Body of pancreas (tissue), 4 donors: ENCODE measurements around the gene MACF1. TPM values are rescaled to one million over a fixed set of nuclear protein-coding genes. Genes with fewer than 3 reads are reported as not detected.
"Not testable (repeated sequence)": the region's sequence is repeated elsewhere in the genome, so short reads cannot be mapped to it uniquely, and the experiment has no call there.

Experiments
- ATAC-seq: fragments of 150-250 bp; one replicate; pipeline ENCODE4 v1.9.1; 2016
- DNase-seq, 4 donors: peaks; one replicate each; pipeline ENCODE4 v3.0.0-alpha.2; 2019
- H3K27ac ChIP-seq, 4 donors: fragments of 200-600 bp; sonication (generic); 1 replicate in 3 of 4; 2 replicates in 1 of 4; pipeline versions ENCODE4 v1.5.1 to v1.6.1; 2016 to 2019; ENCODE audit warnings: mild to moderate bottlenecking in 1 of 4, mixed read lengths in 1 of 4, moderate library complexity in 1 of 4
- H3K27me3 ChIP-seq, 2 donors: fragments of 200-600 bp; sonication (generic); one replicate each; pipeline ENCODE4 v1.6.0; 2016; ENCODE audit warnings: mild to moderate bottlenecking in 1 of 2
- H3K36me3 ChIP-seq, 2 donors: fragments of 200-600 bp; sonication (generic); replicated peaks in 1 of 2; 2 replicates each; pipeline ENCODE4 v1.5.1; 2016; ENCODE audit warnings: low read depth in 2 of 2; ENCODE audit not compliant: insufficient read depth in 1 of 2
- H3K4me1 ChIP-seq: fragments of 200-600 bp; sonication (generic); one replicate; pipeline ENCODE4 v1.6.0; 2016
- H3K4me3 ChIP-seq, 2 donors: fragments of 200-600 bp; sonication (generic); 1 replicate in 1 of 2; 2 replicates in 1 of 2; pipeline ENCODE4 v1.5.1; 2016 to 2019
- H3K9me3 ChIP-seq, 3 donors: fragments of 200-600 bp; sonication (generic); 1 replicate in 2 of 3; 2 replicates in 1 of 3; pipeline ENCODE4 v1.5.1; 2016
- POLR2A ChIP-seq, 3 donors: fragments of 450-650 bp; IDR thresholded peaks; one replicate each; pipeline ENCODE4 v1.6.1; 2016; ENCODE audit warnings: antibody characterized with exemption in 3 of 3, mild to moderate bottlenecking in 2 of 3
- WGBS, 2 donors: methylation state at CpG; one replicate each; pipeline ENCODE4 v1.1.5; 2017; 5-methylcytosine and 5-hydroxymethylcytosine counted together
- intact Hi-C: fragments of 100-400 bp; cut with DNase I; formaldehyde crosslinking; loops from one replicate; pipeline ENCODE4 v1.15.1; 2023
- total RNA-seq, 2 donors: library from RNA; depleted of rRNA; stranded (reverse); fragments of >200 nt; gene quantifications; one replicate each; pipeline ENCODE4 v1.1.0, GENCODE V29; 2016
- TF ChIP-seq, protein P1 (sequence below), 7 experiments: fragments of 450-650 bp in 4 of 7; fragments of 200-600 bp in 3 of 7; sonication (generic) in 3 of 7; IDR thresholded peaks; one replicate each; pipeline ENCODE4 v1.5.1; 2016 to 2019; ENCODE audit warnings: antibody characterized with exemption in 7 of 7

The MACF1 gene
- total RNA-seq, 2 donors from 2014 or later: 144 to 190 TPM

GRCh38 chr1:39497585-39497984, 293.1 kb downstream of the MACF1 start:
- H3K9me3 ChIP-seq: no peaks in the 10 kb centered on the region
- no peak for ATAC-seq
- H3K27ac ChIP-seq: no peak overlapping the region
- H3K4me1 ChIP-seq: peaks cover 7% of the 10 kb centered on the region
- DNase-seq: no peak
- intact Hi-C loops: no loop called here
- H3K27me3 ChIP-seq: no peaks in the 10 kb centered on the region
- no peak for TF ChIP-seq POLR2A (IDR thresholded peaks at IDR 0.05)
- TF ChIP-seq, protein P1, sequence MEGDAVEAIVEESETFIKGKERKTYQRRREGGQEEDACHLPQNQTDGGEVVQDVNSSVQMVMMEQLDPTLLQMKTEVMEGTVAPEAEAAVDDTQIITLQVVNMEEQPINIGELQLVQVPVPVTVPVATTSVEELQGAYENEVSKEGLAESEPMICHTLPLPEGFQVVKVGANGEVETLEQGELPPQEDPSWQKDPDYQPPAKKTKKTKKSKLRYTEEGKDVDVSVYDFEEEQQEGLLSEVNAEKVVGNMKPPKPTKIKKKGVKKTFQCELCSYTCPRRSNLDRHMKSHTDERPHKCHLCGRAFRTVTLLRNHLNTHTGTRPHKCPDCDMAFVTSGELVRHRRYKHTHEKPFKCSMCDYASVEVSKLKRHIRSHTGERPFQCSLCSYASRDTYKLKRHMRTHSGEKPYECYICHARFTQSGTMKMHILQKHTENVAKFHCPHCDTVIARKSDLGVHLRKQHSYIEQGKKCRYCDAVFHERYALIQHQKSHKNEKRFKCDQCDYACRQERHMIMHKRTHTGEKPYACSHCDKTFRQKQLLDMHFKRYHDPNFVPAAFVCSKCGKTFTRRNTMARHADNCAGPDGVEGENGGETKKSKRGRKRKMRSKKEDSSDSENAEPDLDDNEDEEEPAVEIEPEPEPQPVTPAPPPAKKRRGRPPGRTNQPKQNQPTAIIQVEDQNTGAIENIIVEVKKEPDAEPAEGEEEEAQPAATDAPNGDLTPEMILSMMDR (IDR thresholded peaks at IDR 0.05): no peak
- no peak overlapping the region for H3K4me3 ChIP-seq
- WGBS, 2 donors: 54 to 100% methylated on average over 1 to 4 of the region's 5 CpGs
- no peaks in the 10 kb centered on the region for H3K36me3 ChIP-seq

- ATAC-seq, H3K27ac ChIP-seq, DNase-seq, H3K4me3 ChIP-seq, H3K9me3 ChIP-seq, H3K4me1 ChIP-seq, intact Hi-C loops, H3K27me3 ChIP-seq, H3K36me3 ChIP-seq: not testable (repeated sequence)
- 85 to 90% methylated on average over 4 to 9 of the region's 9 CpGs for WGBS, 2 donors
Measured at GRCh38 chr1:39498096-39498710, 293.7 kb downstream of the MACF1 start.

- H3K27ac ChIP-seq, DNase-seq: not testable (repeated sequence)
- WGBS, 2 donors: 82% methylated on average over 7 of the region's 15 CpGs; no CpG with 5 or more reads in 1 of the 2 donors
Measured at GRCh38 chr1:39498821-39499220, 294.3 kb downstream of the MACF1 start.

GRCh38 chr1:39499668-39500067, 295.2 kb downstream of the MACF1 start:
- no peaks in the 10 kb centered on the region for H3K9me3 ChIP-seq
- no peak for ATAC-seq
- H3K27me3 ChIP-seq: no peaks in the 10 kb centered on the region
- 71% methylated on average over 5 of the region's 5 CpGs; no CpG with 5 or more reads in 1 of the 2 donors for WGBS, 2 donors
- H3K27ac ChIP-seq: no peak overlapping the region
- H3K4me1 ChIP-seq: peaks cover 7% of the 10 kb centered on the region
- no peak overlapping the region for H3K4me3 ChIP-seq
- intact Hi-C loops: no loop called here
- no peak for TF ChIP-seq POLR2A (IDR thresholded peaks at IDR 0.05)
- TF ChIP-seq, protein P1 (IDR thresholded peaks at IDR 0.05): no peak
- no peaks in the 10 kb centered on the region for H3K36me3 ChIP-seq
- peak in 2 of 4 donors; percentile 25 to 28 for DNase-seq

More at GRCh38 chr1:39498821-39499220, 294.3 kb downstream of the MACF1 start:
- ATAC-seq, H3K36me3 ChIP-seq, H3K27me3 ChIP-seq, H3K4me1 ChIP-seq, H3K9me3 ChIP-seq, intact Hi-C loops, H3K4me3 ChIP-seq: not testable (repeated sequence)

- H3K27me3 ChIP-seq: no peaks in the 10 kb centered on the region
- intact Hi-C loops: no loop called here
- no peaks in the 10 kb centered on the region for H3K9me3 ChIP-seq
- no peak overlapping the region for H3K27ac ChIP-seq
- ATAC-seq: no peak
- DNase-seq: no peak
- TF ChIP-seq POLR2A (IDR thresholded peaks at IDR 0.05): no peak
- TF ChIP-seq, protein P1 (IDR thresholded peaks at IDR 0.05): no peak
- no peaks in the 10 kb centered on the region for H3K36me3 ChIP-seq
- H3K4me3 ChIP-seq: no peak overlapping the region
- WGBS, 2 donors: 83 to 86% methylated on average over 4 of the region's 4 CpGs
- peaks cover 7% of the 10 kb centered on the region for H3K4me1 ChIP-seq
Measured at GRCh38 chr1:39500862-39501389, 296.4 kb downstream of the MACF1 start.

DNA sequence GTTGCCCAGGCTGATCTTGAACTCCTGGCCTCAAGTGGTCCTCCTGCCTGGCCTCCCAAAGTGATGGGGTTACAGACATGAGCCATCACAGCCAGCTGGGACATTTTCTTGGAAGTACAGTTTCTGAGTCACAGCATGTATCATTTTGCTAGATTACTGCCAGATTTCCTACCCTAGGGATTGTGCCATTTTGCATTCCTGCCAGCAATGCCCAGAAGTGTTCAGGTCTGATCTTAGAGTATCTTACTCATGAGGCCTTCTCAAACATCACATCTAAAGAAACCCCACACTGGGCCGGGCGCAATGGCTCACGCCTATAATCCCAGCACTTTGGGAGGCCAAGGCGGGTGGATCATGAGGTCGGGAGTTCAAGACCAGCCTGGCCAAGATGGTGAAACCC, 297.2 kb downstream of the MACF1 start:
- Histone ChIP-seq H3K9me3 (no peaks in the 10 kb centered on the region), H3K27me3 (no peaks in the 10 kb centered on the region), H3K4me1 (peaks cover 5% of the 10 kb centered on the region), H3K27ac (no peak overlapping the region), H3K4me3 (no peak overlapping the region), H3K36me3 (no peaks in the 10 kb centered on the region)
- intact Hi-C loops: no loop called here
- DNase-seq (no peak), ATAC-seq (no peak)
- 77 to 93% methylated on average over 5 of the region's 5 CpGs for WGBS, 2 donors
- TF ChIP-seq, protein P1 (IDR thresholded peaks at IDR 0.05): no peak
- no peak for TF ChIP-seq POLR2A (IDR thresholded peaks at IDR 0.05)

- ATAC-seq, H3K36me3 ChIP-seq, intact Hi-C loops, H3K4me3 ChIP-seq, H3K9me3 ChIP-seq, H3K27ac ChIP-seq, H3K4me1 ChIP-seq, DNase-seq, H3K27me3 ChIP-seq: not testable (repeated sequence)
- WGBS, 2 donors: 78 to 81% methylated on average over 9 of the region's 9 CpGs
Measured at GRCh38 chr1:39504436-39504835, 299.9 kb downstream of the MACF1 start.
